OCI-LY7 (cell line): ENCODE results near the gene HCFC2.

Source experiments
- CTCF ChIP-seq: fragments of 200-600 bp; sonication (generic); conservative IDR thresholded peaks from 2 replicates; pipeline ENCODE4 v1.5.1; 2014; ENCODE audit warnings: mild to moderate bottlenecking, antibody characterized with exemption, low read length, moderate library complexity, mixed read lengths
- EZH2phosphoT487 ChIP-seq: fragments of 200-600 bp; sonication (generic); IDR thresholded peaks from 2 replicates; pipeline ENCODE4 v1.6.1; 2018; ENCODE audit warnings: low read depth, borderline replicate concordance, mild to moderate bottlenecking, mixed run types, antibody characterized with exemption, low read length, moderate library complexity, mixed read lengths

- no peak for TF ChIP-seq CTCF
- TF ChIP-seq EZH2phosphoT487: no peak
Measured at GRCh38 chr12:104133321-104133720, 69.0 kb downstream of the HCFC2 start.
